ENCODE measurements around the gene TRABD2A.

DNA sequence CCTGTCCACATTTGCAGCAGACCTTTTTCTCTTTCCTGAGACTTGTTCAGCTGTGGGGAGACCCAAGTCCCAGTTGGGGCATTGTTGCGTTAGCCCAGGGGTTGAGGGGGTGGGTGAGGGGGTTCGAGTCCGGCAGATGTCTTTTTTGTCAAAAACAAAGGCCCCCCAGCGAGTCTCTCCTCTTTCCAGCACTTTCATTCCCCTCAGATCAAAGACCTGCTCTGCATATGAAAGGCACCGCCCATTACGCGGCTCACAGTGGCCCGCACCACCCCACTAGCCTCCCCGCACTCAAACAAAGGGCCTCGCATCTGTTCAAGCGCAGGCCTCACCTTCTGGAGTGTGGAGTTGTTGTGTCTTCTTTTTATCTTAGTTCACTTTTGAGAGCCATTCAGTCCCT lies 25.2 kb downstream of the TRABD2A start:
- TF ChIP-seq, protein P1, sequence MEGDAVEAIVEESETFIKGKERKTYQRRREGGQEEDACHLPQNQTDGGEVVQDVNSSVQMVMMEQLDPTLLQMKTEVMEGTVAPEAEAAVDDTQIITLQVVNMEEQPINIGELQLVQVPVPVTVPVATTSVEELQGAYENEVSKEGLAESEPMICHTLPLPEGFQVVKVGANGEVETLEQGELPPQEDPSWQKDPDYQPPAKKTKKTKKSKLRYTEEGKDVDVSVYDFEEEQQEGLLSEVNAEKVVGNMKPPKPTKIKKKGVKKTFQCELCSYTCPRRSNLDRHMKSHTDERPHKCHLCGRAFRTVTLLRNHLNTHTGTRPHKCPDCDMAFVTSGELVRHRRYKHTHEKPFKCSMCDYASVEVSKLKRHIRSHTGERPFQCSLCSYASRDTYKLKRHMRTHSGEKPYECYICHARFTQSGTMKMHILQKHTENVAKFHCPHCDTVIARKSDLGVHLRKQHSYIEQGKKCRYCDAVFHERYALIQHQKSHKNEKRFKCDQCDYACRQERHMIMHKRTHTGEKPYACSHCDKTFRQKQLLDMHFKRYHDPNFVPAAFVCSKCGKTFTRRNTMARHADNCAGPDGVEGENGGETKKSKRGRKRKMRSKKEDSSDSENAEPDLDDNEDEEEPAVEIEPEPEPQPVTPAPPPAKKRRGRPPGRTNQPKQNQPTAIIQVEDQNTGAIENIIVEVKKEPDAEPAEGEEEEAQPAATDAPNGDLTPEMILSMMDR (conservative IDR thresholded peaks at IDR 0.05; ENCODE audit: low read length), result no peak
- no peak for TF ChIP-seq EZH2phosphoT487 (IDR thresholded peaks at IDR 0.05; ENCODE audit: borderline replicate concordance, low read depth, low read length)
